ENCODE data around the gene CALHM1.
"Not testable (repeated sequence)": the region's sequence is repeated elsewhere in the genome, so short reads cannot be mapped to it uniquely, and the experiment has no call there.

The CALHM1 gene

GRCh38 chr10:103458720-103459119 lies at the start of gene CALHM1:
Gene CALHM1 (minus strand): TSS chr10:103458900. CDS start chr10:103458751, 149 bp downstream.
- no peak for DNase-seq (ENCODE audit: low read depth)

DNA sequence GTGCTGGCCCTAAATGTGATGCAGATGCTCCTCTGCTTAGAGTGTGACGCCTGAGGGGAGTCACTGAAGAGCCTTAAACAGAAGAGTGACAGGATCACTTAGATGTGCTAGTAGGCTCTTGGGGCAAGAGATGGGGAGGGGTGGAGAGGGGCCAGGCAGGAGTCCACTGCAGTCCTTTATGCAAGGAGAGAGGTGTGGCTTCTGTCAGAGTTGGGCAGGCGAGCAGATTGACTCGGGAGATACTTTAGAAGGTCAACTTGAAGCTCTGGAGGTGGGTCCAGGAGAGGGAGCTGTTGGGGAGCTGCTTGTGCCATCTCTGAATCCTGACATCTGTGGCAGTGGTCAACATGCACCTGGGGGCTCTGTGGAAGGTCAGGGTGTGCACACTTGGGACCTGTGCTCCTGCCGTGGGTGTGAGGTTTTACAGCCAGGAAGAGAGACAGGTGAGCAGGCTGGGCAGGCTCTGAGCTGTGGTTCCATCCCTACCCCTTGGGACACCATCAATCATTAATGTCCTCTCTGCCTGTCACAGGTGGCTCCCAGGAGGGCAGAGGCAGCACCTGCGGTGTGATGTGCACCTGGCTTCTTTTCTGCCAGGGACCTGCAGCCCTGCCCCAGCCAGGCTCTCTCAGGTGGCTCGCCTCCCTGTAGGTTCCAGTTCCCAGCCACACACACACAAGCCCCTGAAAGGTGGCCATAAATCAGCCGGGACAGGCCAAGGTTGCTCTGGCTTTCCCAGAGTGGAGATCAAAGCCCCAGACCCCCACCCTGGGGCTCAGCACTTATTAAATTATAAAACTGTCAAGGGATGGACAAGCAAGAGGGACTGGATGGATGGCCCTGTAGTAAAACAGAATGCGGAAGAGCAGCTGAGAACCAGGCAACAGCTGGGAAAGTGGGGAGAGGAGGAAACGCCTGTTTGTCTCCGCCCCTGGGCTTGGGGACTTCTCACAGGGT lies 48.8 kb upstream of the CALHM1 start:
- DNase-seq (ENCODE audit: low read depth): no peak

DNA sequence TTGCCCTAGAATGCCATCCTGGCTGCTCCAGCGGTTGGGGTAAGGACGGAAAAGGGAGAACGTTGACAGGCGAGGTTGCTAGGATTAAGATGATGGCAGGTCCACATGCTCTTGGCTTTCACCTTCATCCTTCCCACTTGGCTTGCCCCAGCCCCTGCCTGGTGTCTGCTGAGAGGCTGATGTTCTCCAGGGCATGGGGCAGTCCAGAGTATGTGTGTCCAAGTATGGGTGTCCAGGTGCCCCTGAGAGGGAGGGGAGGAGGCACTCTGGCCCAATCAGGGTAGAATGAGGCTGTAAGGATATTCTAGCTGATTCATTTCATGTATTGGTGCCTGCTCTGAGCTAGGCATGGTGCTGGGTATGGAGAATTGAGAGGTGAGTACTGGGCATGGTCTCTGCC lies 47.4 kb upstream of the CALHM1 start:
- no peak for DNase-seq (ENCODE audit: low read depth)

DNA sequence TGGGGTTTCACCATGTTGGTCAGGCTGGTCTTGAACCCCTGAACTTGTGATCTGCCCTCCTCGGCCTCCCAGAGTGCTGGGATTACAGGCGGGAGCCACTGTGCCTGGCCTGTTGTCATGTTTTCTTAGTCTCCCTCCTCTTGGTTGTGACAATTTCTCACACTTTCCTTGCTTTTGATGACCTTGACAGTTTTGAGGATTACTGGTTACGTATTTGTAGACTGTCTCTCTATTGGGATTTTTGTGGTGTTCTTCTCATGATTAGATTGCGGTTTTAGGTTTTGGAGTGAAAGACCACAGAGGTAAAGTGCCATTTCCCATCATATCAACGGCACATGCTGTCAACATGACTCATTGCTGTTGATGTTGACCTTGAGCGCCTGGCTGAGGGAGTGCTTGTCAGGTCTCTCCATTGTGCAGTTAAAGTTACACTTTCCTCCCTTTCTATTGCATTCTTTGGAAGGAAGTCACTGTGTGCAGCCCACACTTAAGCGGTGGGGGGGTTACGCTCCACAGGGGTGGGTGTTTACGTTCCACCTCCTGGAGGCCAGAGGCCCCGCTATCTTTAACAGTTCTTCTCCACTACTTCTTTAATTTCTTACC lies 45.6 kb upstream of the CALHM1 start:
- no peak for DNase-seq (ENCODE audit: low read depth)

DNA sequence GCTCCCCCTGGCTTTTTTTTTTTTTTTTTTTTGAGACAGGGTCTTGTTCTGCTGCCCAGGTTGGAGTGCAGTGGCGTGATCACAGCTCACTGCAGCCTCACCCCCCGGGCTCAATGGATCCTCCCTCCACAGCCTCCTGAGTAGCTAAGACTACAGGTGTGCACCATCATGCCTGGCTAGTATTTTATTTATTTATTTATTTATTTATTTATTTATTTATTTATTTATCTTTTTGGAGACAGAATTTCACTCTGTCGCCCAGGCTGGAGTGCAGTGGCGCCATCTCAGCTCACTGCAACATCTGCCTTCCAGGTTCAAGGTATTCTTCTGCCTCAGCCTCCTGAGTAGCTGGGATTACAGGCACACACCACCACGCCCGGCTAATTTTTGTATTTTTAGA lies 45.1 kb upstream of the CALHM1 start:
- DNase-seq (ENCODE audit: low read depth): not testable (repeated sequence)

- no peak for DNase-seq (ENCODE audit: low read depth)
Observed at GRCh38 chr10:103502849-103503660, 44.4 kb upstream of the CALHM1 start.

DNA sequence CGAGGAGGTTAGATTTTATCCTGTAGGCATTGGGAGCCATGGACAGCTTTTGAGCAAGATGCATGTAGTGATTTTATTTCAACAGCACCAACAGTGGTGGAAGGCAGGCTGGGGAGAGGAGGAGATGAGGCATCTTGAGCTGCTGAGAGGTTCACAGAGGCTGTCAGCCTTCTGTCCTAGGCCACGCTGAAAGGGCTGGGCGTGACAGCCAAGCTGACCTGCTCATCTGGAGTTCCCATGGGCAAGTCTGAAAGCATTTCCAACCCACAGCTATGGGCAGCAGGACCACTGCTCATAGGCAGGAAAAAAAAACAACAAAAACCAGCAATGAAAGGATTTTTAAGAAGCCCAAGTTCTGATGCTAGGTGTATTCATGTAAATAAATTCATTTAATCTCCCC lies 42.5 kb upstream of the CALHM1 start:
- no peak for DNase-seq (ENCODE audit: low read depth)

DNA sequence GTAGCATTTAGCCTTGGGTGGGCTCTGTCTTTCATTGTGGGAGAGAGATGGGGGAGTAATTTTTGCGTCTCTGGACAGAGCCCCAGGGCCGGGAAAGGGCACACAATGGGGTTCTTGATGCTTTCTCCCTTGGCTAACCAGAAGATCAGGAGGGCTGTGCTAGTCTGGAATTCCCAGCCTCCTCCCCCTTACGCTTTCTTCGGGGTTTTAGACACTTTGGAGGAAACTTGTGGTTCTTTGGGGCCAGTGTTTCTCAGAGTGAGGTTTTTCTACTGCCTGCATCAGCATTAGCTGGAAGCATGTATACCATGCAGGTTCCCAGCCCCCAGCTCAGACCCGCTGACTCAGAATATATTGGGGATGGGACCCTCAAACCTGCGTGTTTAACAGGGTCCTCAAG lies 41.8 kb upstream of the CALHM1 start:
- DNase-seq (ENCODE audit: low read depth): no peak

DNA sequence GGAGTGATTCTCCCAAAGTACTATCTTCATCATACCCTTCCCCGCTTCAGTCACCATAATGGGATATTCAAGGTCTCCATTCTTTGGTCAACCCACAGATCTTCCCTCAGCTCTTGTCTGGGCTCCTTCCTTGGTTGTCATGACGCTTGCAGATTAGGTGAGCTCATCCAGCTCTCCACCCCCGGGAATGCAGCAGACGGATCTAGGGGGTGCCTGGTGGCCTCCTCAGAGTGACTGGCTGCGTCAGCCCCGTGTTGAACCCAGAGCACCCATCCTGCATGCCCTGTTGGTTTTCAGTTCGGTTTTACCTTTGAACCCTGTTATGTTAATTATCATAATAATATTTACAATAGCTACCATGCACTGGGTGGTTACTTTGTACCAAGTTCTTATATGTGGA lies 41.2 kb upstream of the CALHM1 start:
- no peak for DNase-seq (ENCODE audit: low read depth)

DNA sequence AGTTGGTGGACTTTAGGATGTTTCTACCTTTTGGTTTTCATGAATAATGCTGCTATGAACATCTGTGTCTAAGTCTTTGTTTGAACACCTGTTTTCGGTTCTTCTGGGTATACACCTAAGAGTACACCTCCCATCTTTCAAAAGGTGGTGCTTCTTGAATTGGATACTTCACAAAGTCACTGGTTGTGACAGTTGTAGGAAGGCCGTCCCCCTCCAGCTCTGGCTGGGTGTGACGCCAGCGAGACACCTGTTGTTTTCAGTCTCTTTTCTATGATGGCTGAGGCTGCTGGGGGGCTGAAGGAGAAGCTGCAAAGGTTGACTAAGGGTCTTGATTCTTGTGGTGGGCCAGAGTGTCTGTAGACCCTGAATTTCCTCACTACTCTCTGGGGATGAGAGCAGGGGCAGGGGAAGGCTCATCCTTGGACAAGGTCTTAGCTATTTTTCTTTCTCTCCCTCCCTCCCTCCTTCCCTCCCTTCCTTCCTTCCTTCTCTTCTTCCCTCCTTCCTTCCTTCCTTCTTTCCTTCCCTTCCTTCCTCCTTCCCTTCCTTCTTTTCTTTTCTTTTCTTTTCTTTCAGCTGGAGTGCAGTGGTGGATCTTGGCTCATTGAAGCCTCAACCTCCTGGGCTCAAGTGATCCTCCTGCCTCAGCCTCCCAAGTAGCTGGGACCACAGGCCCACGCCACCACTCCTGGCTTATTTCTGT lies 40.4 kb upstream of the CALHM1 start:
- no peak for DNase-seq (ENCODE audit: low read depth)

DNA sequence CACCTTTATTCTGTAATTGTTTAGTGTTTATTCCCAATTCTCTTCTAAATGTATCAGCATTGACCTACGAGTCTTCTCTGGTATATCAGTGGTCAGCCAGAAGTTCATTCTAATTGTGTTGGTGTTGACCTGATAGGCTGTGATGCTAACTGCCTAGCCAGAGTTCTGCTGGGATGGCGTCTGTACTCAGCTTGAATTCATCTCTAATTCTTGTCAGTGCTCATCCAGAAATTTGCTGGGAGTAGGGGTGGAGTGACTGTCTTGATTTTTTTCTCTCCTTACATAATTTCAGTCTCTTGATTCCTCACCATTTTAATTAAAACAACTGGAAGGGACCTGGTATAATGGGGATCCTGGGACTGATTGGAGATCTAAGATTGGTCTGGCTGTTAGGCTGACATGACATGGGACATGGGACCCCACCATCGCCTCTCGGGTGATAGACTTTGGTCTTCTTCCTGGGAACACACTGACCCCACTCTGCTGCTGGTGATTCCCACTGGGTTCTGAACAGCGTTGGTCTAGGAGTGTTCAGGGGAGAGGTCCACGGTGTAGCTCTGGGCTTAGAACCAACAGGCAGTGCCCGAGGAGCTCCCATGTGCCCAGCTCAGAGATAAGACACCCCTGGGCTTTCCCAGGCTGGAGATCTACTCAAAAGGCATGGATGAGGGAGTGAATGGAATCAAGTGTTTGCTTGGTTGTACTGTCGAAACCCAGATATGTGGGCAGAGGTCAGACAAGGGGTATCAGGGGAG lies 38.6 kb upstream of the CALHM1 start:
- no peak for DNase-seq (ENCODE audit: low read depth)

GRCh38 chr10:103495321-103495720 lies 36.6 kb upstream of the CALHM1 start:
- no peak for DNase-seq (ENCODE audit: low read depth)

DNA sequence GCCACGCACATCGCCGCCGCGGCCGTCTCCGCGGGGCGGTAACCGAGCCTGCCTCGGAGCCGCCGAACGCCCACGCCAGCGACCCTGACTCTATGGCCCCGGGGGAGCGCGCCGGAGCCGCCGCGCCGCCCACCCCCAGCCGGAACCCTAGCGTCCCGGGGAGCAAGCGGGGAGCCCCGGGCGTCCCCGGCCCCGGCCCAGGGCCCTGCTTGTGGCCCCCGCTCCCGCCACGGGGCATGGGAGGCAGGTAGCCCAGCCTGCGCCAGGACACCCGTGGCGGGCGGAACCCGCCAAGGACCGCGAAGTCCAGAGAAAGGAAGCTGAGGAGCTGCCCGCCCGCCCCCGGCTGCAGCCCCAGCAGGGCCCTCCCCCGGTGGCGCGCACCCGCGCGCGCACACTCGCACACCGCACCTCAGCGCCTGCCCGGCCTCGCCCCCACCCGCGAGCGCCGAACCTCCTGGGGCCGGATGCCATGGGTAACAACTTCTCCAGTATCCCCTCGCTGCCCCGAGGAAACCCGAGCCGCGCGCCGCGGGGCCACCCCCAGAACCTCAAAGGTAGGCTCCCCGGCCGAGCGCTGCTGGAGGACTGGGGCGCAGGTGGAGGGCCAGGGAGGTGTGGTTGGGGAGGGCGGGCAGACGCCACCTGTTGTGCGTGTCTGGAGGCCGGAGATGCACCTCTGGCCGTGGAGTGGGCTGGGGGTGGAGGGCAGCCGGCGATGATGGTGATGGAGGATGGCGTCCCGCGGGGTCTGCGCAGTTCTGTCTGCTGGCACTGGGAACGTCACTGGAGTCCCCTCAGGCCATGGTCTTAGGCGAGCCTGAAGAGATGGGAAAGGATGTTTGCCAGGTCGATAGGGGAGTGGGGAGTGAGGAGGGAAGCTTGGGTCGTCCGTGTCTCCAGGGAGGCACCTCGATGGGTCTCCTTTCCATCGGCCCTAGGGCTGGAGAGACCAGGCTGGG lies 35.5 kb upstream of the CALHM1 start:
- no peak for DNase-seq (ENCODE audit: low read depth)

- no peak for DNase-seq (ENCODE audit: low read depth)
Observed at GRCh38 chr10:103493362-103493915, 34.7 kb upstream of the CALHM1 start, which contains the start of gene NEURL1. Gene NEURL1 (plus strand): TSS chr10:103493705. CDS start chr10:103494388, 683 bp downstream.

DNA sequence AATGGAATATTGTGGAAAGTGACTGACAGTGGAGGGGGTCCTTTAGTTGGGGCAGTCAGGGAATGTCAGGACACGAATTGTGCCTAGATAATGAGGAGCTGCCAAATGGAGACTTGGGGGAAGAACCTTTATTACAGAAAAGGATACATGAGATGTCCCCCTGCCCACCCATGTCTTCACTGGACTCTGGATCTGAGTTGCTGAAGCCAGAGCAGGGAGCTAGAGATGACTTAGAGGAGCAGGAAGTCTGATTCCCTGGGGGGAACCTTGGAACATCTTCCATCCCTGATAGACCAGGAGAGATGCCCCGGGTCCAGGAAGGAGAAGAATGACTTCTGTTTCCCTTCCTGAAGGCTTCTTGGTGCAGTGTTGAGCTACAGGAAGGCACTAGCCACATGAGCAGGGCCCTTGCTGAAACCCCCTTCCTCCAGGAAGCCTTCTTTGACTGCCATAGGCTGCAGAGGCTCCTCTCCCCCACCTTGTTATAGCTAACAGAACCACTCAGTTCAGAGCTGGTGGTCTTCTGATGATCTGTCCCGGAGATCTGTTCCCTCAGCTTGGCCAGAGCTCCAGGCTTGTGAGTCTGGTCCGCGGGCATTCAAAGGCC lies 34.1 kb upstream of the CALHM1 start:
- DNase-seq (ENCODE audit: low read depth): no peak

GRCh38 chr10:103491729-103492364 lies 33.1 kb upstream of the CALHM1 start:
- DNase-seq (ENCODE audit: low read depth): no peak

- no peak for DNase-seq (ENCODE audit: low read depth)
Observed at GRCh38 chr10:103490986-103491314, 32.2 kb upstream of the CALHM1 start.

DNA sequence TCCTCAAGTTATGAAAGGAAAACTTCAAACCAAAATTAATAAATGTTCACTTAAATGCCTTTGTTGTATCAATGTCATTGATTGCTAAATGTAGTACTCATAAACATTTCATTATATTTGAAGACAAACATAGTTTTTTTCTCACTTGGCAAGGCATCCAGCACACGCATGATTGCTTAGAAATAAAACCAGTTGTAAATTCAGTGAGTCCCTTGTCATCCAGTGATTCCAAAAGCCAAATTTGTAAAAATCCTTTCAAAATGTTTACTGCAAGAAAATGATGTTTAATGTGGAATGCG lies 28.7 kb upstream of the CALHM1 start:
- no peak for DNase-seq (ENCODE audit: low read depth)

Measured in stimulated activated CD8-positive, alpha-beta memory T cell treated with anti-CD3 and anti-CD28 coated beads, Interleukin-12 subunit alpha, Interleukin-12 subunit beta, amount 100 ng/mL, for 4 hours (primary cell).